ENCODE results near the gene SLC6A6.

SLC6A6 gene

GRCh38 chr3:14377838-14378169, 24.6 kb upstream of the SLC6A6 start:
- H4K20me1 ChIP-seq (ENCODE audit: low read depth, low read length), result no peaks in the 10 kb centered on the region
- no peaks in the 10 kb centered on the region for H3K27me3 ChIP-seq (ENCODE audit: low read length)
- no peaks in the 10 kb centered on the region for H3K36me3 ChIP-seq (ENCODE audit: low read length)
- TF ChIP-seq EZH2phosphoT487 (conservative IDR thresholded peaks at IDR 0.05; ENCODE audit: low read length), result no peak
- no peak for TF ChIP-seq CTCF (IDR thresholded peaks at IDR 0.05; ENCODE audit: insufficient read depth, low read length, poor library complexity, severe bottlenecking)
- no peaks in the 10 kb centered on the region for H3K9me2 ChIP-seq (replicated peaks; ENCODE audit: insufficient read depth, low read length)
- H3K27ac ChIP-seq (ENCODE audit: low read depth, low read length), result no peak overlapping the region
- no peak overlapping the region for H3K9ac ChIP-seq (ENCODE audit: low read length)
- H3K4me2 ChIP-seq (ENCODE audit: low read depth, low read length, poor library complexity, severe bottlenecking), result no peak overlapping the region
- no peak overlapping the region for H3K4me3 ChIP-seq (ENCODE audit: insufficient read depth, low read length, poor library complexity, severe bottlenecking)
- H3K79me2 ChIP-seq (ENCODE audit: insufficient read depth, low read length), result no peaks in the 10 kb centered on the region
- H3F3A ChIP-seq (ENCODE audit: insufficient read depth), result peaks cover 18% of the 10 kb centered on the region; the same call in 1 of the 2 replicates
- H2AFZ ChIP-seq (ENCODE audit: low read depth, low read length, severe bottlenecking), result no peak overlapping the region
- no peaks in the 10 kb centered on the region for H3K9me3 ChIP-seq (ENCODE audit: insufficient read depth, low read length)

GRCh38 chr3:14378415-14378814, 24.0 kb upstream of the SLC6A6 start:
- Histone ChIP-seq H3K9ac (ENCODE audit: low read length) (no peak overlapping the region), H3K9me3 (ENCODE audit: insufficient read depth, low read length) (no peaks in the 10 kb centered on the region), H3K4me2 (ENCODE audit: low read depth, low read length, poor library complexity, severe bottlenecking) (no peak overlapping the region), H3K4me3 (ENCODE audit: insufficient read depth, low read length, poor library complexity, severe bottlenecking) (no peak overlapping the region), H3K27ac (ENCODE audit: low read depth, low read length) (no peak overlapping the region), H3K79me2 (ENCODE audit: insufficient read depth, low read length) (no peaks in the 10 kb centered on the region), H3F3A (ENCODE audit: insufficient read depth) (peaks cover 18% of the 10 kb centered on the region; the same call in 1 of the 2 replicates), H3K9me2 (replicated peaks; ENCODE audit: insufficient read depth, low read length) (no peaks in the 10 kb centered on the region), H4K20me1 (ENCODE audit: low read depth, low read length) (no peaks in the 10 kb centered on the region), H2AFZ (ENCODE audit: low read depth, low read length, severe bottlenecking) (no peak overlapping the region), H3K36me3 (ENCODE audit: low read length) (no peaks in the 10 kb centered on the region), H3K27me3 (ENCODE audit: low read length) (no peaks in the 10 kb centered on the region)
- TF ChIP-seq EZH2phosphoT487 (conservative IDR thresholded peaks at IDR 0.05; ENCODE audit: low read length) (no peak), CTCF (IDR thresholded peaks at IDR 0.05; ENCODE audit: insufficient read depth, low read length, poor library complexity, severe bottlenecking) (no peak)

GRCh38 chr3:14379843-14380242, 22.6 kb upstream of the SLC6A6 start:
- Histone ChIP-seq H3K9me3 (ENCODE audit: insufficient read depth, low read length) (no peaks in the 10 kb centered on the region), H3K9ac (ENCODE audit: low read length) (no peak overlapping the region), H3F3A (ENCODE audit: insufficient read depth) (peaks cover 18% of the 10 kb centered on the region; the same call in 1 of the 2 replicates), H3K4me2 (ENCODE audit: low read depth, low read length, poor library complexity, severe bottlenecking) (peak overlapping the region; percentile 23), H3K36me3 (ENCODE audit: low read length) (no peaks in the 10 kb centered on the region), H2AFZ (ENCODE audit: low read depth, low read length, severe bottlenecking) (no peak overlapping the region), H3K4me3 (ENCODE audit: insufficient read depth, low read length, poor library complexity, severe bottlenecking) (no peak overlapping the region), H3K79me2 (ENCODE audit: insufficient read depth, low read length) (no peaks in the 10 kb centered on the region), H3K9me2 (replicated peaks; ENCODE audit: insufficient read depth, low read length) (no peaks in the 10 kb centered on the region), H3K27ac (ENCODE audit: low read depth, low read length) (peak overlapping the region; percentile 67), H3K27me3 (ENCODE audit: low read length) (no peaks in the 10 kb centered on the region), H4K20me1 (ENCODE audit: low read depth, low read length) (no peaks in the 10 kb centered on the region)
- TF ChIP-seq CTCF (IDR thresholded peaks at IDR 0.05; ENCODE audit: insufficient read depth, low read length, poor library complexity, severe bottlenecking) (no peak), EZH2phosphoT487 (conservative IDR thresholded peaks at IDR 0.05; ENCODE audit: low read length) (no peak)

All from SU-DHL-6 (cell line).